Measurements from ENCODE around the gene LAMA3.
A peak's percentile ranks its signal among the peaks of the same experiment; 100 is the strongest.

The LAMA3 gene

DNA sequence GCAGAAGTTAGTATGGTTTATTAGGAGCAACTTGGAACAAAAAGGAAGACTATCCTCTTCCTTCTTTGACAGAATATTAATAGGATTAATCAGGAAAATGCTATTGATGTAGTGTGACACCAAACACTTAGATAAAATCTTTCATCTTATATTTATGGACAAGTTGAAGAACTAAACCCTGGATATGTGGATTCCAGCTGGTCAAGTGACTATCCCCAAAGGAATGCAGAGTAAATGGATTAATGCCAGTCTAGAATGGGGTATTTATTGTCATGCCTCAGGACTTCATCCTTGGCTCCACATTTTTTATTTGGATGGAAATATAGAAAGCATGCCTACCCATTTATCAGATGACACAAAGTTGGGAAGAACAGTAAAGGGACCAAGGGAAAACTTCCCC, 201.3 kb downstream of the LAMA3 start:
- DNase-seq (ENCODE audit: low read depth) = peak; percentile 43
- TF ChIP-seq, protein P1, sequence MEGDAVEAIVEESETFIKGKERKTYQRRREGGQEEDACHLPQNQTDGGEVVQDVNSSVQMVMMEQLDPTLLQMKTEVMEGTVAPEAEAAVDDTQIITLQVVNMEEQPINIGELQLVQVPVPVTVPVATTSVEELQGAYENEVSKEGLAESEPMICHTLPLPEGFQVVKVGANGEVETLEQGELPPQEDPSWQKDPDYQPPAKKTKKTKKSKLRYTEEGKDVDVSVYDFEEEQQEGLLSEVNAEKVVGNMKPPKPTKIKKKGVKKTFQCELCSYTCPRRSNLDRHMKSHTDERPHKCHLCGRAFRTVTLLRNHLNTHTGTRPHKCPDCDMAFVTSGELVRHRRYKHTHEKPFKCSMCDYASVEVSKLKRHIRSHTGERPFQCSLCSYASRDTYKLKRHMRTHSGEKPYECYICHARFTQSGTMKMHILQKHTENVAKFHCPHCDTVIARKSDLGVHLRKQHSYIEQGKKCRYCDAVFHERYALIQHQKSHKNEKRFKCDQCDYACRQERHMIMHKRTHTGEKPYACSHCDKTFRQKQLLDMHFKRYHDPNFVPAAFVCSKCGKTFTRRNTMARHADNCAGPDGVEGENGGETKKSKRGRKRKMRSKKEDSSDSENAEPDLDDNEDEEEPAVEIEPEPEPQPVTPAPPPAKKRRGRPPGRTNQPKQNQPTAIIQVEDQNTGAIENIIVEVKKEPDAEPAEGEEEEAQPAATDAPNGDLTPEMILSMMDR (conservative IDR thresholded peaks at IDR 0.05; ENCODE audit: low read depth, low read length) = no peak
- no peak overlapping the region for H3K4me3 ChIP-seq (ENCODE audit: low read length)

DNA sequence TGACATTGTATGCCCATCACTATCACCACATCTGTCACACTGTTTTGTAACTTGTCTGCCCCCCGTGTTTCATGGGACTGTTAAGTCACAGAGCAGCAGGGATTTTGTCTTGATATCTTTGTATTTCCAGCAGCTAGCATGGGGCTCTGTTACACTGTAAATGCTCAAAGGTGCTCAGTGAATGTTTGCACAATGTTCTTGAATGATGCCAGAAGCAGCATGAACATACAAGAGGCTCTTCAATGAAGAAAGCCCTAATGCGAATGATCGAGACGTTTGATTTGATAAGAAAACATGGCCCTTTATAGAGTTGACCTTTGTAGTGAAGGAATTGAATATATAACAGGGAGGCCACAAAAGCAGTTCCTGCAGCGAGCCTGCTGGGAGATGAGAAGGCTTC, 204.4 kb downstream of the LAMA3 start:
- no peak overlapping the region for H3K4me3 ChIP-seq (ENCODE audit: low read length)
- TF ChIP-seq, protein P1 (conservative IDR thresholded peaks at IDR 0.05; ENCODE audit: low read depth, low read length) = no peak
- no peak for DNase-seq (ENCODE audit: low read depth)

- TF ChIP-seq, protein P1 (conservative IDR thresholded peaks at IDR 0.05; ENCODE audit: low read depth, low read length) = no peak
- no peak for DNase-seq (ENCODE audit: low read depth)
These were observed 205.5 kb downstream of the LAMA3 start for GRCh38 chr18:23894661-23895175.

GRCh38 chr18:23897291-23897690, 208.0 kb downstream of the LAMA3 start:
- TF ChIP-seq, protein P1 (conservative IDR thresholded peaks at IDR 0.05; ENCODE audit: low read depth, low read length) = no peak
- H3K4me3 ChIP-seq (ENCODE audit: low read length) = no peak overlapping the region
- DNase-seq (ENCODE audit: low read depth) = no peak

More at GRCh38 chr18:23894661-23895175, 205.5 kb downstream of the LAMA3 start:
- H3K4me3 ChIP-seq (ENCODE audit: low read length) = no peak overlapping the region

GRCh38 chr18:23897733-23898132, 208.5 kb downstream of the LAMA3 start:
- TF ChIP-seq, protein P1 (conservative IDR thresholded peaks at IDR 0.05; ENCODE audit: low read depth, low read length) = no peak
- H3K4me3 ChIP-seq (ENCODE audit: low read length) = no peak overlapping the region
- no peak for DNase-seq (ENCODE audit: low read depth)

DNA sequence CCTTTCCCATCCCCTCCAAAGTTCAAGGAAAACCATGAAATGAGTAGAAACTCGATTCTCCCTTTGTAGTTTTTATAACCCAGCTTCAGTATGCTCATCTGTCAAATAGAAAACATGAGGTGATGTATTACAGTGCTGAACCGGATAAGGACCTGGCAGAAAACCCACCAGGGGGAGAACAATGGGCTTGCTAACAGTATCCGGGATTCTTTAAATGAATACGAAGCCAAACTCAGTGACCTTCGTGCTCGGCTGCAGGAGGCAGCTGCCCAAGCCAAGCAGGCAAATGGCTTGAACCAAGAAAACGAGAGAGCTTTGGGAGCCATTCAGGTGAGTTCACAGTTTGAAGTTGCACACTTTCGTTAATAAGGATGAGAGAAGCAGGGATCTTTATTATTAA, 211.7 kb downstream of the LAMA3 start:
- TF ChIP-seq, protein P1 (conservative IDR thresholded peaks at IDR 0.05; ENCODE audit: low read depth, low read length) = no peak
- no peak for DNase-seq (ENCODE audit: low read depth)
- H3K4me3 ChIP-seq (ENCODE audit: low read length) = no peak overlapping the region

GRCh38 chr18:23902396-23902795, 213.1 kb downstream of the LAMA3 start:
- no peak overlapping the region for H3K4me3 ChIP-seq (ENCODE audit: low read length)
- TF ChIP-seq, protein P1 (conservative IDR thresholded peaks at IDR 0.05; ENCODE audit: low read depth, low read length) = no peak
- DNase-seq (ENCODE audit: low read depth) = no peak

Measured in retinal pigment epithelial cell (primary cell).